Measurements from ENCODE around the gene CPNE8. TPM values are rescaled to one million over a fixed set of nuclear protein-coding genes. Genes with fewer than 3 reads are reported as not detected.

CPNE8 gene
- 10.8 TPM for total RNA-seq (ENCODE audit: unreplicated experiment)
- long read RNA-seq: 0 reads

GRCh38 chr12:38905480-38906351, at the start of gene CPNE8:
CPNE8 (minus strand) TSS chr12:38905591; CDS start chr12:38905534, 57 bp downstream.
- no peak for TF ChIP-seq CTCF (IDR thresholded peaks at IDR 0.05; ENCODE audit: unreplicated experiment)
- peak; percentile 70 for DNase-seq (ENCODE audit: low spot score)
- Mint-ChIP-seq H3K4me1 (ENCODE audit: unreplicated experiment) (peaks cover 22% of the 10 kb centered on the region), H3K36me3 (ENCODE audit: low read depth, unreplicated experiment) (peaks cover 9% of the 10 kb centered on the region), H3K27me3 (ENCODE audit: unreplicated experiment) (peaks cover 14% of the 10 kb centered on the region), H3K4me3 (ENCODE audit: unreplicated experiment) (peak within 1 kb of the TSS; percentile 95), H3K27ac (ENCODE audit: unreplicated experiment) (peak within 1 kb of the TSS; percentile 91), H3K9me3 (ENCODE audit: unreplicated experiment) (peaks cover 3% of the 10 kb centered on the region)

GRCh38 chr12:38954238-38954873, 49.0 kb upstream of the CPNE8 start:
- Mint-ChIP-seq H3K27ac (ENCODE audit: unreplicated experiment) (no peak overlapping the region), H3K27me3 (ENCODE audit: unreplicated experiment) (no peaks in the 10 kb centered on the region)
- TF ChIP-seq CTCF (IDR thresholded peaks at IDR 0.05; ENCODE audit: unreplicated experiment): no peak

GRCh38 chr12:38949363-38949762, 44.0 kb upstream of the CPNE8 start:
- no peaks in the 10 kb centered on the region for H3K9me3 Mint-ChIP-seq (ENCODE audit: unreplicated experiment)
- no peak for DNase-seq (ENCODE audit: low spot score)
- no peaks in the 10 kb centered on the region for H3K27me3 Mint-ChIP-seq (ENCODE audit: unreplicated experiment)
- no peak overlapping the region for H3K4me3 Mint-ChIP-seq (ENCODE audit: unreplicated experiment)
- H3K4me1 Mint-ChIP-seq (ENCODE audit: unreplicated experiment): no peaks in the 10 kb centered on the region
- H3K36me3 Mint-ChIP-seq (ENCODE audit: low read depth, unreplicated experiment): no peaks in the 10 kb centered on the region
- no peak for TF ChIP-seq CTCF (IDR thresholded peaks at IDR 0.05; ENCODE audit: unreplicated experiment)
- H3K27ac Mint-ChIP-seq (ENCODE audit: unreplicated experiment): no peak overlapping the region

More at GRCh38 chr12:38954238-38954873, 49.0 kb upstream of the CPNE8 start:
- no peaks in the 10 kb centered on the region for H3K36me3 Mint-ChIP-seq (ENCODE audit: low read depth, unreplicated experiment)
- H3K9me3 Mint-ChIP-seq (ENCODE audit: unreplicated experiment): no peaks in the 10 kb centered on the region
- H3K4me3 Mint-ChIP-seq (ENCODE audit: unreplicated experiment): no peak overlapping the region
- no peak for DNase-seq (ENCODE audit: low spot score)
- no peaks in the 10 kb centered on the region for H3K4me1 Mint-ChIP-seq (ENCODE audit: unreplicated experiment)

GRCh38 chr12:38934686-38935085, 29.3 kb upstream of the CPNE8 start:
- no peaks in the 10 kb centered on the region for H3K36me3 Mint-ChIP-seq (ENCODE audit: low read depth, unreplicated experiment)
- TF ChIP-seq CTCF (IDR thresholded peaks at IDR 0.05; ENCODE audit: unreplicated experiment): no peak
- H3K4me3 Mint-ChIP-seq (ENCODE audit: unreplicated experiment): no peak overlapping the region
- no peak for DNase-seq (ENCODE audit: low spot score)
- H3K27ac Mint-ChIP-seq (ENCODE audit: unreplicated experiment): no peak overlapping the region
- no peaks in the 10 kb centered on the region for H3K4me1 Mint-ChIP-seq (ENCODE audit: unreplicated experiment)
- H3K27me3 Mint-ChIP-seq (ENCODE audit: unreplicated experiment): no peaks in the 10 kb centered on the region
- no peaks in the 10 kb centered on the region for H3K9me3 Mint-ChIP-seq (ENCODE audit: unreplicated experiment)

All from endothelial cell (in vitro differentiated cells).